Hypothalamus (tissue), 51 donors: ENCODE data around the gene ABHD8.
"Not testable (repeated sequence)": the region's sequence is repeated elsewhere in the genome, so short reads cannot be mapped to it uniquely, and the experiment has no call there.

Experiments
- DNase-seq, 51 donors: peaks; one replicate each; lab custom pipeline; 2025; lab: John Stamatoyannopoulos, UW

Gene ABHD8

DNA sequence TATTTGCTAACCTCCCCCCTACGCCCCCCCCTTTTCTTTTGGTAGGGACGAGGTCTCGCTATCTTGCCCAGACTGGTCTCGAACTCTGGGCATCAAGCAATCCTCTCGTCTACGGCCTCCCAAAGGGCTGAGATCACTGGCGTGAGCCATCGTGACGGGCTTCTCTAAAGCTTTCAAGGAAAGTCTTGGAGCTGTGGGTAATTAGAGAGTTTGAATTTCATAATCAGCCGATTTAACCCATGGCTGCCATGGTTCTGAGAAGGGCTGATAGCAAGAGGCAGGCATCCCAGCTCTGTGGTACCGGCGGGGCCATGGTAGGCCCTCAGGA lies 679 bp upstream of the ABHD8 start:
- peak in 3 of 51 donors; percentile 1 to 43 (median 6) for DNase-seq

DNA sequence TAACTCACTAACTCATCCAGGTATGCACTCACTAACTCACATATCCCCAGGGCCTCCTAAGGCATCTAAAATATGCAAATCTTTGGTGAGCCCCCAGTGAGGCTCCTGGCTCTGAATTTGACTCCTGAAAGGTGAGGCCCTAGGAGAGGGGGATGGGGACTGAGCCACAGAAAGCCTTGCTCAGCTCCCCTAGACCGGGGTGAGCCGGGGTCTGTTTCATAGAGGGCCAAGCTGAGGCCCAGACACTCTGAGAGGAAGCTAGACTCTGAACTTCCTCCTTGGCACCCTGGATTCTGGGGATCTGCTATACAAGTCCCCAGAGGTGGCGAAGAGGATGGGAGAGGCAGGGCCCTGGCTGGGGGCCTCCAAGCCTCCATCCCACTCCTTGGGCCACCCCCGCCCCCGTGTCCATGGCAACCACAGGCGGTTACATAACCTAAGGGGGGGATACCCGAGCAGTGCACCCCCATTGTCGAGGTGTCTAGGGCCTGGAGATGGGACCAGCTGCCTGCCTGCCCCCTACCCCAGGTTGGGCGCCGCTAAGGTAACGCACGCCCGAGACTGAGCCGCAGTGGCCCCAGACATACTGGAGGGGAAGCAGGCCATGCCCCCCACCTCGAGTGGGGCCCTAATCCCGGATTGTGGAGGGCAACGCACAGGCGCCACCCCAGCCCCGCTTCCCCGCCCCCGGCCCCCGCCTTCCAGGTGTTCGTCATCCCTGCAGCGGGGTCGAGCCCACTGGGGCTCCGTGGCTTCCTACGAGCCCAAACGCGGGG lies 646 bp downstream of the ABHD8 start:
- DNase-seq: peak in 28 of 51 donors; percentile 10 to 60 (median 33)

DNA sequence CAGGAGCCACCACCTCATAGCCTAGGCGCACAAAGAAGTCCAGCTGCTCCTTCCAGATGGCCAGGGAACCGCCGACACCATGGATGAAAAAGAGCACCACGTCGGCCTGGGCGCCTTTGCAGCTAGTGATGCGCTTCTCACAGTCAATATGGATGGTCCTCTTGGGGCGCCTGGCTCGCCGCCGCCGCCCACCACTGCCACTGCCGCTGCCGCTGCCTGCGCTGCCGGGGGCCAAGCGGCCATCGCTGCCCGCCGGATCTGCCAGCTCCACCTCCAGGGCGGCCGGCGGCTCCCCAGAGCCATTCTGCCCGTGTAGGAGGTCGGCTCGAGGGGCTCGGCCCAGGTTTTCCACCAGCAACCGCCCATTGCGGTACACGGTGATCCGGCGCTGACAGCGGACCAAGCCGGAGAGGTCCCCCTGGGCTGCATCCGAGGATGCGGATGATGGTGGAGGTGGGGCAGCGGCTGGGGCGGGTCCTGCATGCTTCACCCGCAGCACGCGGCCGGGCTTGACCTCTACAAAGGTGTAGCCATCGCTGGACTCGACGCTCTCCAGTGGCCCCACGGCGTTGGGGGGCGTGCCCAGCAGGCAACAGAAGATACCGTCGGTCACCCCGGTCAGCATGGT lies 2.1 kb downstream of the ABHD8 start:
- no peak for DNase-seq

DNA sequence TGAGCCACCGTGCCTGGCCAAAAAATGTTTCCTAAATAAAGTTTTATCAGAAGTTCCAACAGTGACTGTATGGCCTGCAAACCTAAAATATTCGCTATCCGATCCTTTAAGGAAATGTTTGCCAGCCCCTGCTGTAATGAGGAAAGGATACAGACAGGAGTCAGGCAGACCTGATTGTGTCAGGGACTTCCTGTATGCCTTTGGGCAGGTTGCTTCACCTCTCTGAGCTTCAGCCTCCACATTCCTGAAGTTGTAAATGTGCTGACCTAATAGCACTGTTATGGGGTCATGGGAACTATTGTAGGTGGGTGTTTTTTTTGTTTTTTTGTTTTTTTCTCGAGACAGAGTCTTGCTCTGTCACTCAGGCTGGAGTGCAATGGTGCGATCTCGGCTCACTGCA lies 6.2 kb downstream of the ABHD8 start:
- DNase-seq: no peak

DNA sequence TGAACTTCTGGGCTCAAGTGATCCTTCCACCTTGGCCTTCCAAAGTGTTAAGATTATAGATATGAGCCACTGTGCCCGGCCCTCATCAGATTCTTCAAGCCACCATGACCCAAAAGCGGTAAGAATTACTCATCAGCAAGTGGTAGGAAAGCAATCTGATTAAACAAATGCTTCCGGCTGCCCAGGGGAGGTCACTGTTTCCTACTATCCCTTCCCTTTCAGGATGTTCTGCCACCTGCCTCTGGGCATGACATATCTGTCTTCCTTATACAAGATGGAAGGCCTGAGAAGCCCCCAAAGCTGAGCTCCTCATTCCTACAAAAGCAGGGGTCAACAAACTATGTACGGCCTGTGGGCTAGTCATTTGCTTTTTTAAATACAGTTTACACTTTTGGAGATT lies 7.0 kb downstream of the ABHD8 start:
- no peak for DNase-seq

DNA sequence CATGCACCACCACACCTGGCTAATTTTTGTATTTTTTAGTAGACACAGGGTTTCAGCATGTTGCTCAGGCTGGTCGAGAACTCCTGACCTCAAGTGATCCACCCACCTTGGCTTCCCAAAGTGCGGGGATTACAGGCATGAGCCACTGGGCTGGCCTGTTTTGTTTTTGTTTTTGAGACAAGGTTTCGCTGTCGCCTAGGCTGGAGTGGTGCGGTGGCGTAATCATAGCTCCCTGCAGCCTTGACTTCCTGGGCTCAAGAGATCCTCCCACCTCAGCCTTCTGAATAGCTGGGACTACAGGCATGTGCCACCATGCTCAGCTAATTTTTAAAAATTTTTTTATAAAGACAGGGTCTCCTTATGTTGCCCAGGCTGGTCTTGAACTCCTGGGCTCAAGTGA lies 7.7 kb downstream of the ABHD8 start:
- DNase-seq: not testable (repeated sequence)

DNA sequence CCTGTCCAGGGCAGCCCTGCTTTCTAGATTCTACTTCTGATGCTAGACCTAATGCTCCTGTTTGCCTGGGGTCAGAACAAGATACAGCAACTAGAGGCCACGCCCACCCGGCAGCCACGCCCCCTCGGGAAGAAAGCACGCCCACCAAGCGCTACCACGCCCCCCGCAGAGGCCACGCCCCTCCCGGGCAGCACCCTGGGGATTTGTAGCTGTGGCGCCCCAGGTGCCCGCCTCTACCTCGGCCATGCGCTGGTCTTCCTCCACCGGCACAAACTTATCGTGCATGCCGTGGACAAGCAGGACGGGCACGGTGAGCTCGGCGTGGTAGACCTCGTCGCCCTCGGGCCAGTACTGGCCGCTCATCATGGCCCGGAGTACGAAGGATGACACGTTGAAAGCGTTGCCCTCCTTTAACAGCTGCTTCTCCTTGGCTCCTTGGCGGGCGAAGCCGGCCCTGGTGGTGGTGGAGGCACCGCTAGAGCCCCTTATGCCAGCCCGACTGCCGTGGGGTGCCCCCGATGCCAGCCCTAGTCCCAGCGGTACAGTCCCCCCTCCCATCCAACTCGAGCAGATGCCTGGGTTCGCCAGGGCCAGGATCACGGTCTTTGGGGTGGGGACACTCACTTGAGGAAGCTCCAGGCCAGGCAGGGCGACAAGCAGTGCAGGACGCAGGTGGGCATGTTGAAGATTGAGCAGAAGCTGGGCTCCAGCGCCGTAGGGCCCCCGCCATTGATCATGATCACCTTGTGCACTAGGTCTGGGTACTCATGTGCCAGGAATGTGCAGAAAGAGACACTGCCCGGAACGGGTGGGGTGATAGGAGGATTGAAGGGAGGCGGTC lies 9.0 kb downstream of the ABHD8 start:
- no peak for DNase-seq

DNA sequence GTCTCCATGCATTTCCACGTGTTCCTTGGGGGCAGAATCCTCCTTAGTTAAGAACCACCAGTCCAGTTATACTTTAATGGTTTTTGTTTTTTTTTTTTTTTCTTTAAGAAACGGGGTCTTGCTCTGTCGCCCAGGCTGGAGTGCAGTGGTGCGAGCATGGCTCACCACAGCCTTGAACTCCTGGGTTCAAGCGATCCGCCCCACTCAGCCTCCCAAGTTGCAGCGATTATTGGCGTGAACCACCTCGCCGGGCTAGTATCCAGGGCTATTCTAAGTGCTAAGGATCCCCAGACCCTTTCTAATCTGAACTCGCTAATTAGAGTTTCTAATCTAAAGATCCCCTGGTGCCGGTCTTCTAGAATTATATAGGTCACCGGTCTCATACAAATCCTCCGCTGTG lies 9.6 kb downstream of the ABHD8 start:
- DNase-seq: no peak

DNA sequence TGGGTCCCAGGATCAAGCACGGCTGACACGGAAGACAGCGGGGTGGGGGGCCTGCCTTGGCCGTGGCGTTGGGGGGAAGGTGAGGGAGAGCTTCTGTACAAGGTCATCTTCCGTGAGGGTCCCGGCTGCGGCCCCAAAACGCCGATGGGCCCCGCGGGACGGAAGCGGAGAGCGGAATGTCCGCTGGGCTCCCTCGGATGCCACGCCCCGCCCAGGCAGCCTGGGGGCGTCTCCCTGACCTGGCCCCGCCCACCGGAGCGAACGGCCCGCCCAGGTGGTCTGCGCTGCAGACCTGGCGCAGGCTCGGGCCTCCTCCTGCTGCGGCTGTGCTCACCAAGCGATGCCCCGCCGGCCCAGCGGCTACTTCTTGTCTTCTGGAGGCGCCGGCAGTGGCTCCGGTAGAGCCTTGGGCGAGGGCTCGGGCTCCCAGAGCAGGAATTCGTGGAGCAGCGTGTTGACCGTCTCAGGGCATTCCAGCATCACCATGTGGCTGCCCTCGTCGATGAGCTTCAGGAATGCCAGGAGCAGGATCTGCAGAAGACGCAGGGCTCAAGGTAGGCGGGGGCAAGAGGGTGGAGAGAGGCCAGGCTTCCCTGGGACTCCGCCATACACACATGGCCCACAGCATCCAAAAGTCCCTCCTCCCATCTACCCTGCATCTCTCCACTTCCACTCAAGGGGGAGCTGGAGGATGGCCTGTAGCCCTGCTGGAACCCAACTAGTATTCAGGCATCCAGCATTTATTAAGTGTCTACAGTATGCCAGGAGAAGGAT lies 10.7 kb downstream of the ABHD8 start:
- DNase-seq: peak in 25 of 51 donors; percentile 1 to 45 (median 19)

DNA sequence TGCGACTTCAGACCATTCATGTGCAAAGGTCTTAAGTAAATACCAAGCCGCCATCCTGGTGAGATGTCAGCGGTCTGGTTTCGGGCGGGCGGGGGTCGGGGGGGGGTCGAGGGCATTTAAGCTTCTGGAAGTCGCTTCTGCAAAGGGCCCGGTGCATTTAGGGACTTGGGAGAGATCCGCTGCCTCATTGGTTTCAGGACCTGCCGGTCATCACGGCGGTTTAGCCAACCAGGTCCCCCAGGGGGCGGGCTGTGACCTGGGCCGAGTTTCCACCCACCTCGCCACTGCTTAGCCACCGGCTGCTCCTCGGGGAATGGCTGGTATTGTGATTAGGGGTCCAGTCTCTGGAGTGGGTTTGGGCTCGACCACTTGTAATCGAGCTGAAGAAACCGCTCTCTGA lies 13.7 kb downstream of the ABHD8 start:
- DNase-seq: peak in 31 of 51 donors; percentile 3 to 59 (median 26)

DNA sequence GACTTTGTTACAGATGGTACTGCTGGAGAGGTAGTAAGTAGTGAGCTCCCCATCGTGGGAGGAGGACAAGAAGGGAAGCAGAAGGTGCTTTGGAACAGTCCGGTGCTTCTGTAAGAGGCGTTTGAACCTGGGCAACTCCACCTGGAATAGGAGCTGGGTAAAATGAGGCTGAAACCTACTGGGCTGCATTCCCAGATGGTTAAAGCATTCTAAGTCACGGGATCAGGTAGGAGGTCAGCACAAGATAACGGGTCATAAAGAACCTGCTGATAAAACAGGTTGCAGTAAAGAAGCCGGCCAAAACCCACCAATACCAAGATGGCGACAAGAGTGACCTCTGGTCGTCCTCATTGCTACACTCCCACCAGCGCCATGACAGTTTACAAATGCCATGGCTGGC lies 16.5 kb downstream of the ABHD8 start:
- DNase-seq: no peak

DNA sequence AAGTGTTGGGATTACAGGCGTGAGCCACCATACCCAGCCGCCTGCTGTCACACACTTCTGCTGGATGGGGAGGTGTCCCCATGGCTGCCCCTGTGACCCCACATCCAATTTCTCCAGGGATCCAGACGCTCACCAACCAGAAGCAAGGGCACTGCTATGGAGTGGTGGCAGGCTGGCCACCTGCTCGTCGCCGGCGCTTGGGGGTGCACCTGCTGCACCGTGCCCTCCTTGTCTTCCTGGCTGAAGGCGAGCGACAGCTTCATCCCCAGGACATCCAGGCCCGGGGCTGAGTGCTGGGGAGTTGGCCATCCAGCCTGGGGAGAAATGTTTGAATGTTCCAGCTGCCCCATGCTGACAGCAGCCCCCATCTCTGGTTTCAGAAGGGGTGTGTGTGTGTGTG lies 17.0 kb downstream of the ABHD8 start:
- no peak for DNase-seq

DNA sequence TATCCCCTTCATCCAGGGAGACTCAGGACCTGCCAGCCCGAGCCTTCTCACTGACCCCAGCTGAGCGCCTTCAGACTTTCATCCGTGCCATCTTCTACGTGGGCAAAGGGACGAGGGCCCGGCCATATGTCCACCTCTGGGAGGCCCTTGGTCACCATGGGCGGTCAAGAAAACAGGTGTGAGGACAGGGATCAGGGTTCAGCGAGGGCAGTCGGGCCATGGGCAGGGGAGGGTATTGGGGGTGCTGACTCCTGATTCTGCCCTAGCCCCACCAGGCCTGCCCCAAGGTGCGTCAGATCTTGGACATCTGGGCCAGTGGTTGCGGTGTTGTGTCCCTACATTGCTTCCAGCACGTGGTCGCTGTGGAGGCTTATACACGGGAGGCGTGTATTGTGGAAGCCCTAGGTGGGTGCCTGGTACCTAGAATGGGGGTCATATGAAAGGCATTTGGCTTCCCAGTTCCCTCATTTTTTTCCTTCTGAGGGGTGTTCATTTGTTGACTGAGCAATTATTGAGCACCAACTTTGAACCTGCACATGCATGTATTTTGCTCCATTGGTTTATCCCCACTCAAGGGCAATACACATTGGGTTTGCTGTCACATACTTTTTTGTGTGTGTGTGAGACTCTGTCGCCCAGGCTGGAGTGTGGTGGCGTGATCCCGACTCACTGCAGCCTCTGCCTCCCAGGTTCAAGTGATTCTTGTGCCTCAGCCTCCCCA lies 17.6 kb downstream of the ABHD8 start:
- no peak for DNase-seq

DNA sequence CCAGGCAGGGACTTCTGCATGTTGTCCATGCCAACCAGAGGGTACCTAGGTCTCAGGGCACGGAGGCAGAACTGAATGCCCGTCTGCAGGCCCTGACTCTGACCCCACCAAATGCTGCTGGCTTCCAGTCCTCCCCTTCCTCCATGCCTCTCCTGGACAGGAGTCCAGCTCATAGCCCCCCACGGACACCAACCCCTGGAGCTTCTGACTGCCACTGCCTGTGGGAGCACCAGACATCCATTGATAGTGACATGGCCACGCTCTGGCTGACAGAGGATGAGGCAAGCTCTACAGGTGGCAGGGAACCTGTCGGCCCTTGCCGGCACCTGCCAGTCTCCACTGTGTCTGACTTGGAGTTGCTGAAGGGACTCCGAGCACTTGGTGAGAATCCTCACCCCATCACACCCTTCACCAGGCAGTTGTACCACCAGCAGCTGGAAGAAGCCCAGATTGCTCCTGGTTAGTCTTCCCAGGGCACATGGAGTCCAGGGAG lies 19.7 kb downstream of the ABHD8 start:
- DNase-seq: no peak

DNA sequence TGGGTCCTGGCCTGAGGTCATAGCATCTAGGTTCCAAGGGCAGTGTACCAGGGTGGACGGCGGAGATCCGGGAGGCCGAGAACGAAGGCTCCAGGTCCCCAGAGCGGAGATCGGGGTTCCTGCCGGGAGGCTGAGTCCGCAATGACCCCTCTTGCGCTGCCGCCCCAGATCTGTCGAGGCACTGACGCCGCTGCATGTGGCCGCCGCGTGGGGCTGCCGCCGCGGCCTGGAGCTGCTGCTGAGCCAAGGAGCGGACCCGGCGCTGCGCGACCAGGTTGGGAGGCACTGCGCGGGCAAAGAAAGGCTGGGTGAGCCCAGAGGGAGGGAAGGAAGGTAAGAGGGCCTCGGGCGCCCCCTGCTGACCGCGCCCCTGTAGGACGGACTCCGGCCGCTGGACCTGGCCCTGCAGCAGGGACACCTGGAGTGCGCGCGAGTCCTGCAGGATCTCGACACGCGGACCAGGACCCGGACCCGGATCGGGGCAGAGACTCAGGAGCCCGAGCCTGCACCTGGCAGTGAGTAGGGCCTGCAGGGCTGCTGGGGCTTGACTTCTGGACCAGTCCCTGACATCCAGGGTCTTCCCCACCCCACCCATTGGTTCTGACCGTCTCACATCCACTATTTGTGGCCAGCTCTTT lies 20.6 kb downstream of the ABHD8 start:
- peak in 45 of 51 donors; percentile 17 to 84 (median 47) for DNase-seq

DNA sequence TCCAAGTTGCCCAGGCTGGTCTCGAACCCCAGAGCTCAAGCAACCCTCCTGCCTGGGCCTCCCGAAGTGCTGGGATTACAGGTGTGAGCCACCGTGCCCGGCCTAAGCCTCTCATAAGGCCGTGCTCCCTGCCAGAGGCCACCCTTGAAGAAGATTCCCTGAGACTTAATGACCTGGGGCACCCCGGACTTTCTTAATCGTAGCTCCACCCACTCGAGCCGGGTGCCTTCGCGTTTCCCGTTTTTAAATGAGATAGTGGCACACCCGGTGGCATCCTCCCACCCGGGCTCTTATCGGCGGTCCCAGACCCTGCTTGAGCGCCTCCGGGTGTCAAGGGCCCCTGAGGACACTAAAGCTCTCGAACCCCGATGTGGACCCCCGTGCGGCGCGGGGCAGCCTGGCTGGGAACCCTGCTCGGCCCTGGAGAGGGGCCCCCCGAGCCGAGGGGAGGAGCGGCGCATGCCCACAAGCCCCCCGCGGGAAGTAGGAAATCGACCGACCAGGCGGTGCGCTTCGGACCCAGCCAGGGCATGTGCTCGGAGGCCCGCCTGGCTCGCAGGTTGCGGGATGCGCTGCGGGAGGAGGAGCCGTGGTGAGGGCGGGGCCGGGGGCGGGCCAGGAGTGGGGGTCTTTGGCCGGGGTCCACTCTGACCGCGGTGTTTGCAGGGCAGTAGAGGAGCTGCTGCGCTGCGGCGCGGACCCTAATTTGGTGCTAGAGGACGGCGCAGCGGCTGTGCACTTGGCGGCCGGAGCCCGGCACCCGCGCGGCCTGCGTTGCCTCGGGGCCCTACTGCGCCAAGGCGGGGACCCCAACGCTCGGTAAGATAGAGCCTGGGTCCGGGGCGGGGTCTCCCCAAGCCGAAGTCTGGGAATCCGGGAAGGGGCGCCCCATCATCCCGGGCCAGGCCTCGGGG lies 21.6 kb downstream of the ABHD8 start, which contains the start of gene ANKLE1:
TSS of gene ANKLE1 (plus strand) at position 511 of the 914 bp plus-strand sequence. CDS start at position 531, 20 bp downstream.
- DNase-seq: peak in 20 of 51 donors; percentile 1 to 43 (median 14)

DNA sequence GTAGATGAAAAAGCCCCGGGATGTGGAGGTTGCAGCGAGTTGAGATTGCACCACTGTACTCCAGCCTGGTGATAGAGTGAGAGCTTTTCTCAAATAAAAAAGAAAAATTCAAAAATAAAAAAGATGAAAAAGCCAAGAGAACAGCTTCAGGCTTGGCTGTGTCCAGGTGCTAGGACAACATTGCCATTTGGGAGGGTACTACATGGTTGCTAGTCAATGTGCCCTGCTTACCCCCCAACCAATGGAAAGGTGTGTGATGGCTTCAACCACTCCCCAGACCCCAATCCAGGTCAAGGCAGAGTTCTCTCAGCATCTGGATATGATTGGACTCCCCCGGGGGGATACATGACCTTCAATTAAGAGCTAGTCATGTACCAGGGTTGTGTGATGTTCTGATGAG lies 23.8 kb downstream of the ABHD8 start:
- DNase-seq: no peak
